ENCODE data around the gene CFAP46. TPM values are rescaled to one million over a fixed set of nuclear protein-coding genes. Genes with fewer than 3 reads are reported as not detected.

The CFAP46 gene
- polyA plus RNA-seq, 1 of the 3 experiments (the other 2 are of a cell fraction) = 3.9 TPM

GRCh38 chr10:132833421-132834111 is 108.8 kb downstream of the CFAP46 start:
- Histone ChIP-seq H3K4me2 (no peak overlapping the region), H4K20me1 (ENCODE audit: insufficient read depth) (no peaks in the 10 kb centered on the region), H3K4me3 (ENCODE audit: low read depth in 2 of 2, low read length in 1 of 2) (no peak overlapping the region), H3K27me3 (ENCODE audit: insufficient read depth) (no peaks in the 10 kb centered on the region; the same call in 1 of the 2 replicates), H3K79me2 (ENCODE audit: insufficient read depth) (no peaks in the 10 kb centered on the region), H3K9me2 (no peaks in the 10 kb centered on the region), H2AFZ (ENCODE audit: low read depth) (no peak overlapping the region), H3K9me3 (no peaks in the 10 kb centered on the region), H3K4me1 (ENCODE audit: control insufficient read depth in 1 of 2, insufficient read depth in 2 of 2, low read depth in 1 of 2, low read length in 1 of 2) (peaks cover 0 to 11% of the 10 kb centered on the region in 2 experiments; a peak in 1 of 4 replicates), H3K9ac (no peak overlapping the region), H3K36me3 (replicated peaks in 1 of 2; ENCODE audit: control insufficient read depth in 1 of 2, insufficient read depth in 2 of 2, low read length in 1 of 2) (no peaks in the 10 kb centered on the region), H3F3A (replicated peaks; ENCODE audit: insufficient read depth) (peaks cover 4% of the 10 kb centered on the region), H3K27ac (ENCODE audit: low read depth in 2 of 2, low read length in 1 of 2) (no peak overlapping the region)
- WGBS (ENCODE audit: low lambda C conversion rate) = 37% methylated on average over 19 of the region's 29 CpGs
- TF ChIP-seq YY1 (IDR thresholded peaks at IDR 0.05; ENCODE audit: low read depth) = no peak
- no peak for TF ChIP-seq MXI1 (IDR thresholded peaks at IDR 0.05; ENCODE audit: low read depth, low read length)
- TF ChIP-seq CHD2 (IDR thresholded peaks at IDR 0.05; ENCODE audit: low read length, partially characterized antibody) = no peak
- no peak for TF ChIP-seq GATA2 (CRISPR knock-in tag; IDR thresholded peaks at IDR 0.05)
- TF ChIP-seq GABPA (IDR thresholded peaks at IDR 0.05; ENCODE audit: low read depth) = no peak
- TF ChIP-seq ZBTB33 (IDR thresholded peaks at IDR 0.05; ENCODE audit: borderline replicate concordance, low read depth) = no peak
- TF ChIP-seq RCOR1 (IDR thresholded peaks at IDR 0.05; ENCODE audit: low read length) = no peak
- no peak for TF ChIP-seq RAD21 (IDR thresholded peaks at IDR 0.05; ENCODE audit: low read length)
- no peak for TF ChIP-seq USF1 (IDR thresholded peaks at IDR 0.05; ENCODE audit: borderline replicate concordance, low read depth)
- TF ChIP-seq FOXJ3 (CRISPR knock-in tag; IDR thresholded peaks at IDR 0.05) = no peak
- no peak for TF ChIP-seq PBX3 (IDR thresholded peaks at IDR 0.05)
- TF ChIP-seq JUND (IDR thresholded peaks at IDR 0.05) = no peak
- no peak for TF ChIP-seq IRF3 (IDR thresholded peaks at IDR 0.05; ENCODE audit: low read depth, low read length)
- no peak for TF ChIP-seq MEF2A (IDR thresholded peaks at IDR 0.05; ENCODE audit: borderline replicate concordance, low read depth)
- TF ChIP-seq SIN3A (IDR thresholded peaks at IDR 0.05; ENCODE audit: borderline replicate concordance, low read depth, low read length) = no peak
- TF ChIP-seq, protein P1, sequence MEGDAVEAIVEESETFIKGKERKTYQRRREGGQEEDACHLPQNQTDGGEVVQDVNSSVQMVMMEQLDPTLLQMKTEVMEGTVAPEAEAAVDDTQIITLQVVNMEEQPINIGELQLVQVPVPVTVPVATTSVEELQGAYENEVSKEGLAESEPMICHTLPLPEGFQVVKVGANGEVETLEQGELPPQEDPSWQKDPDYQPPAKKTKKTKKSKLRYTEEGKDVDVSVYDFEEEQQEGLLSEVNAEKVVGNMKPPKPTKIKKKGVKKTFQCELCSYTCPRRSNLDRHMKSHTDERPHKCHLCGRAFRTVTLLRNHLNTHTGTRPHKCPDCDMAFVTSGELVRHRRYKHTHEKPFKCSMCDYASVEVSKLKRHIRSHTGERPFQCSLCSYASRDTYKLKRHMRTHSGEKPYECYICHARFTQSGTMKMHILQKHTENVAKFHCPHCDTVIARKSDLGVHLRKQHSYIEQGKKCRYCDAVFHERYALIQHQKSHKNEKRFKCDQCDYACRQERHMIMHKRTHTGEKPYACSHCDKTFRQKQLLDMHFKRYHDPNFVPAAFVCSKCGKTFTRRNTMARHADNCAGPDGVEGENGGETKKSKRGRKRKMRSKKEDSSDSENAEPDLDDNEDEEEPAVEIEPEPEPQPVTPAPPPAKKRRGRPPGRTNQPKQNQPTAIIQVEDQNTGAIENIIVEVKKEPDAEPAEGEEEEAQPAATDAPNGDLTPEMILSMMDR (IDR thresholded peaks at IDR 0.05) = no peak
- no peak for TF ChIP-seq TAF1 (IDR thresholded peaks at IDR 0.05; ENCODE audit: borderline replicate concordance, low read depth, low read length)
- TF ChIP-seq NRF1 (IDR thresholded peaks at IDR 0.05; ENCODE audit: low read depth, low read length) = no peak
- no peak for TF ChIP-seq EZH2phosphoT487 (IDR thresholded peaks at IDR 0.05; ENCODE audit: borderline replicate concordance, low read depth)
- TF ChIP-seq POLR2AphosphoS5 (IDR thresholded peaks at IDR 0.05; ENCODE audit: low read depth, low read length) = no peak
- ChIA-PET CTCF (interaction anchor here (5.2 kb wide), 1 partner anchor 179 kb away, joined by 26 read pairs; no protein-coding TSS in a partner anchor), POLR2A (no interaction called here)
- no peak for DNase-seq
